ENCODE results near the gene TMEM238.

GRCh38 chr19:55405638-55406037 is 21.5 kb upstream of the TMEM238 start:
- no peak for TF ChIP-seq CTCF (IDR thresholded peaks at IDR 0.05; ENCODE audit: insufficient read depth, low read length, poor library complexity, severe bottlenecking)
- TF ChIP-seq EZH2phosphoT487 (conservative IDR thresholded peaks at IDR 0.05; ENCODE audit: low read length): no peak

All from SU-DHL-6 (cell line).